Measurements from ENCODE around the gene PHF24. TPM values are rescaled to one million over a fixed set of nuclear protein-coding genes. Genes with fewer than 3 reads are reported as not detected.

The PHF24 gene
- polyA plus RNA-seq, 1 of the 3 experiments (the other 2 are of a cell fraction), result not detected

- TF ChIP-seq IRF3 (IDR thresholded peaks at IDR 0.05; ENCODE audit: low read depth, low read length) (no peak), GATA2 (CRISPR knock-in tag; IDR thresholded peaks at IDR 0.05) (no peak)
These were observed 31.0 kb upstream of the PHF24 start (continued) for GRCh38 chr9:34927061-34927460.

- Histone ChIP-seq H2AFZ (ENCODE audit: low read depth) (no peak overlapping the region), H3K27me3 (ENCODE audit: insufficient read depth) (peaks cover 9% of the 10 kb centered on the region; the same call in 1 of the 2 replicates), H4K20me1 (ENCODE audit: insufficient read depth) (no peaks in the 10 kb centered on the region), H3K79me2 (ENCODE audit: insufficient read depth) (no peaks in the 10 kb centered on the region), H3K9me2 (no peaks in the 10 kb centered on the region), H3F3A (replicated peaks; ENCODE audit: insufficient read depth) (no peaks in the 10 kb centered on the region), H3K4me3 (ENCODE audit: low read depth in 2 of 2, low read length in 1 of 2) (no peak overlapping the region), H3K36me3 (replicated peaks in 1 of 2; ENCODE audit: control insufficient read depth in 1 of 2, insufficient read depth in 2 of 2, low read length in 1 of 2) (no peaks in the 10 kb centered on the region), H3K4me2 (no peak overlapping the region), H3K9me3 (no peaks in the 10 kb centered on the region), H3K9ac (no peak overlapping the region), H3K4me1 (ENCODE audit: control insufficient read depth in 1 of 2, insufficient read depth in 2 of 2, low read depth in 1 of 2, low read length in 1 of 2) (peaks cover 0 to 4% of the 10 kb centered on the region in 2 experiments; a peak in 1 of 4 replicates), H3K27ac (ENCODE audit: low read depth in 2 of 2, low read length in 1 of 2) (no peak overlapping the region)
- ChIA-PET CTCF (interaction anchor here (0.7 to 4.5 kb wide), 15 partner anchors 8 to 217 kb away, joined by 3 to 20 read pairs (median 6); no protein-coding TSS in a partner anchor), POLR2A (no interaction called here)
- WGBS (ENCODE audit: low lambda C conversion rate), result 78% methylated on average over 1 of the region's 1 CpG
- TF ChIP-seq MAX (IDR thresholded peaks at IDR 0.05; ENCODE audit: low read depth), result no peak
- no peak for TF ChIP-seq TAF1 (IDR thresholded peaks at IDR 0.05; ENCODE audit: borderline replicate concordance, low read depth, low read length)
- no peak for TF ChIP-seq FOXM1 (IDR thresholded peaks at IDR 0.05; ENCODE audit: low read depth)
- TF ChIP-seq, protein P1, sequence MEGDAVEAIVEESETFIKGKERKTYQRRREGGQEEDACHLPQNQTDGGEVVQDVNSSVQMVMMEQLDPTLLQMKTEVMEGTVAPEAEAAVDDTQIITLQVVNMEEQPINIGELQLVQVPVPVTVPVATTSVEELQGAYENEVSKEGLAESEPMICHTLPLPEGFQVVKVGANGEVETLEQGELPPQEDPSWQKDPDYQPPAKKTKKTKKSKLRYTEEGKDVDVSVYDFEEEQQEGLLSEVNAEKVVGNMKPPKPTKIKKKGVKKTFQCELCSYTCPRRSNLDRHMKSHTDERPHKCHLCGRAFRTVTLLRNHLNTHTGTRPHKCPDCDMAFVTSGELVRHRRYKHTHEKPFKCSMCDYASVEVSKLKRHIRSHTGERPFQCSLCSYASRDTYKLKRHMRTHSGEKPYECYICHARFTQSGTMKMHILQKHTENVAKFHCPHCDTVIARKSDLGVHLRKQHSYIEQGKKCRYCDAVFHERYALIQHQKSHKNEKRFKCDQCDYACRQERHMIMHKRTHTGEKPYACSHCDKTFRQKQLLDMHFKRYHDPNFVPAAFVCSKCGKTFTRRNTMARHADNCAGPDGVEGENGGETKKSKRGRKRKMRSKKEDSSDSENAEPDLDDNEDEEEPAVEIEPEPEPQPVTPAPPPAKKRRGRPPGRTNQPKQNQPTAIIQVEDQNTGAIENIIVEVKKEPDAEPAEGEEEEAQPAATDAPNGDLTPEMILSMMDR (IDR thresholded peaks at IDR 0.05), result no peak
- no peak for TF ChIP-seq GABPA (IDR thresholded peaks at IDR 0.05; ENCODE audit: low read depth)
- TF ChIP-seq, protein P2, sequence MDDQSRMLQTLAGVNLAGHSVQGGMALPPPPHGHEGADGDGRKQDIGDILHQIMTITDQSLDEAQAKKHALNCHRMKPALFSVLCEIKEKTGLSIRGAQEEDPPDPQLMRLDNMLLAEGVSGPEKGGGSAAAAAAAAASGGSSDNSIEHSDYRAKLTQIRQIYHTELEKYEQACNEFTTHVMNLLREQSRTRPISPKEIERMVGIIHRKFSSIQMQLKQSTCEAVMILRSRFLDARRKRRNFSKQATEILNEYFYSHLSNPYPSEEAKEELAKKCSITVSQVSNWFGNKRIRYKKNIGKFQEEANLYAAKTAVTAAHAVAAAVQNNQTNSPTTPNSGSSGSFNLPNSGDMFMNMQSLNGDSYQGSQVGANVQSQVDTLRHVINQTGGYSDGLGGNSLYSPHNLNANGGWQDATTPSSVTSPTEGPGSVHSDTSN (IDR thresholded peaks at IDR 0.05), result no peak
- TF ChIP-seq MEF2A (IDR thresholded peaks at IDR 0.05; ENCODE audit: borderline replicate concordance, low read depth), result no peak
- no peak for TF ChIP-seq CHD2 (IDR thresholded peaks at IDR 0.05; ENCODE audit: low read length, partially characterized antibody)
- no peak for TF ChIP-seq TCF12 (IDR thresholded peaks at IDR 0.05)
- no peak for TF ChIP-seq REST (IDR thresholded peaks at IDR 0.05; ENCODE audit: low read depth, low read length)
- TF ChIP-seq ELF1 (IDR thresholded peaks at IDR 0.05), result no peak
- no peak for DNase-seq
These were observed 29.2 kb upstream of the PHF24 start for GRCh38 chr9:34928921-34929320.

Measured in SK-N-SH (cell line).